SIG-M5 treated with dmso at 0.1 percent for 504 hours (cell line): ENCODE measurements around the gene CNOT6L.
"Not testable (repeated sequence)": the region's sequence is repeated elsewhere in the genome, so short reads cannot be mapped to it uniquely, and the experiment has no call there.

ENCODE experiments used
- DNase-seq: peaks from one replicate; lab custom pipeline; 2025; ENCODE audit not compliant: unreplicated experiment; lab: John Stamatoyannopoulos, UW

The CNOT6L gene

GRCh38 chr4:77818602-77819403 lies at the start of gene CNOT6L:
CNOT6L (minus strand) TSS chr4:77819368; CDS start chr4:77819308, 60 bp downstream.
- DNase-seq: peak; percentile 61

- no peak for DNase-seq
These were observed 46.1 kb upstream of the CNOT6L start for GRCh38 chr4:77865259-77865658.

- DNase-seq: not testable (repeated sequence)
These were observed 44.2 kb upstream of the CNOT6L start for GRCh38 chr4:77863341-77863740.

GRCh38 chr4:77862478-77863216 lies 43.5 kb upstream of the CNOT6L start, which contains the start of gene MRPL1:
MRPL1 (plus strand) TSS chr4:77862830; CDS start chr4:77862849, 19 bp downstream.
- DNase-seq: peak; percentile 98

GRCh38 chr4:77861495-77861894 lies 42.3 kb upstream of the CNOT6L start:
- DNase-seq: no peak

GRCh38 chr4:77859256-77859655 lies 40.1 kb upstream of the CNOT6L start:
- DNase-seq: no peak

- DNase-seq: no peak
These were observed 37.0 kb upstream of the CNOT6L start for GRCh38 chr4:77856152-77856551.

GRCh38 chr4:77854431-77855111 lies 35.4 kb upstream of the CNOT6L start:
- DNase-seq: no peak

- peak; percentile 60 for DNase-seq
These were observed 33.8 kb upstream of the CNOT6L start for GRCh38 chr4:77852892-77853495.

- DNase-seq: no peak
These were observed 30.3 kb upstream of the CNOT6L start for GRCh38 chr4:77849278-77849965.

GRCh38 chr4:77848508-77848907 lies 29.3 kb upstream of the CNOT6L start:
- DNase-seq: no peak

- no peak for DNase-seq
These were observed 26.8 kb upstream of the CNOT6L start for GRCh38 chr4:77845929-77846328.

- no peak for DNase-seq
These were observed 26.2 kb upstream of the CNOT6L start for GRCh38 chr4:77845400-77845799.

GRCh38 chr4:77844363-77844762 lies 25.2 kb upstream of the CNOT6L start:
- DNase-seq: no peak

- no peak for DNase-seq
These were observed 24.5 kb upstream of the CNOT6L start for GRCh38 chr4:77843628-77844027.

- DNase-seq: no peak
These were observed 15.2 kb upstream of the CNOT6L start for GRCh38 chr4:77834403-77834802.

- DNase-seq: no peak
These were observed 14.1 kb upstream of the CNOT6L start for GRCh38 chr4:77833126-77833724.

GRCh38 chr4:77827343-77827742 lies 8.2 kb upstream of the CNOT6L start:
- no peak for DNase-seq

- no peak for DNase-seq
These were observed 7.1 kb upstream of the CNOT6L start for GRCh38 chr4:77826275-77826674.

GRCh38 chr4:77821775-77822174 lies 2.6 kb upstream of the CNOT6L start:
- peak; percentile 10 for DNase-seq
